ENCODE measurements around the gene GTPBP3. TPM values are rescaled to one million over a fixed set of nuclear protein-coding genes. Genes with fewer than 3 reads are reported as not detected.

Gene GTPBP3
- total RNA-seq, 1 donor from 2014 or later, result 61.2 TPM

DNA sequence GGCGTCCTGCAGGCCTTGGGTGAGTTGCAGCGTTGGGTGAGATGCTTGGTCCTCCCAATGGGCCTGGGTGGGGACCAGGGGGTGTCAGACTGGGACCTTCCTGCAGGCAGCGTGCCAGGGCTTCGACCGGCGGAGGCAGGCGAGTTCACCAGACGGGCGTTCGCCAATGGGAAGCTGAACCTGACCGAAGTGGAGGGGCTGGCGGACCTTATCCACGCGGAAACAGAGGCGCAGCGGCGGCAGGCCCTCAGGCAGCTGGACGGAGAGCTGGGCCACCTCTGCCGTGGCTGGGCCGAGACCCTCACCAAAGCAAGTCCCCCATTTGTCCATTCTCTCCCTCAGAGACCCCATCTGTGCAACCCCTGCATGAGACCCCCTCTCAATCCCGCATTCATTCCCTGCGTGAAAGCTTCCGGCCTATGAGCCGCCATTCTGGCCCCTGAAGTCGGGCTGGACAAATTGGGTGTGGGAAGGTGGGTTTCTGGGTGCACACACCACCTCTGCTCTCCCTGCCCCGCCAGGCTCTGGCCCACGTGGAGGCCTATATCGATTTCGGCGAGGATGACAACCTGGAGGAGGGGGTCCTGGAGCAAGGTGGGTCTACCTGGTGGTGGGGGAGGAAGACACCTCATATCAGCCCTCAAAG lies 1.2 kb downstream of the GTPBP3 start:
- Mint-ChIP-seq H3K4me3 (ENCODE audit: unreplicated experiment) (peak overlapping the region; percentile 99), H3K27me3 (ENCODE audit: unreplicated experiment) (peaks cover 10% of the 10 kb centered on the region), H3K27ac (ENCODE audit: unreplicated experiment) (no peak overlapping the region), H3K4me1 (ENCODE audit: low read depth, unreplicated experiment) (peaks cover 5% of the 10 kb centered on the region), H3K9me3 (ENCODE audit: unreplicated experiment) (peaks cover 13% of the 10 kb centered on the region), H3K36me3 (ENCODE audit: unreplicated experiment) (no peaks in the 10 kb centered on the region)
- TF ChIP-seq, protein P1, sequence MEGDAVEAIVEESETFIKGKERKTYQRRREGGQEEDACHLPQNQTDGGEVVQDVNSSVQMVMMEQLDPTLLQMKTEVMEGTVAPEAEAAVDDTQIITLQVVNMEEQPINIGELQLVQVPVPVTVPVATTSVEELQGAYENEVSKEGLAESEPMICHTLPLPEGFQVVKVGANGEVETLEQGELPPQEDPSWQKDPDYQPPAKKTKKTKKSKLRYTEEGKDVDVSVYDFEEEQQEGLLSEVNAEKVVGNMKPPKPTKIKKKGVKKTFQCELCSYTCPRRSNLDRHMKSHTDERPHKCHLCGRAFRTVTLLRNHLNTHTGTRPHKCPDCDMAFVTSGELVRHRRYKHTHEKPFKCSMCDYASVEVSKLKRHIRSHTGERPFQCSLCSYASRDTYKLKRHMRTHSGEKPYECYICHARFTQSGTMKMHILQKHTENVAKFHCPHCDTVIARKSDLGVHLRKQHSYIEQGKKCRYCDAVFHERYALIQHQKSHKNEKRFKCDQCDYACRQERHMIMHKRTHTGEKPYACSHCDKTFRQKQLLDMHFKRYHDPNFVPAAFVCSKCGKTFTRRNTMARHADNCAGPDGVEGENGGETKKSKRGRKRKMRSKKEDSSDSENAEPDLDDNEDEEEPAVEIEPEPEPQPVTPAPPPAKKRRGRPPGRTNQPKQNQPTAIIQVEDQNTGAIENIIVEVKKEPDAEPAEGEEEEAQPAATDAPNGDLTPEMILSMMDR (IDR thresholded peaks at IDR 0.05; ENCODE audit: partially characterized antibody, unreplicated experiment), result no peak
- DNase-seq, result no peak

DNA sequence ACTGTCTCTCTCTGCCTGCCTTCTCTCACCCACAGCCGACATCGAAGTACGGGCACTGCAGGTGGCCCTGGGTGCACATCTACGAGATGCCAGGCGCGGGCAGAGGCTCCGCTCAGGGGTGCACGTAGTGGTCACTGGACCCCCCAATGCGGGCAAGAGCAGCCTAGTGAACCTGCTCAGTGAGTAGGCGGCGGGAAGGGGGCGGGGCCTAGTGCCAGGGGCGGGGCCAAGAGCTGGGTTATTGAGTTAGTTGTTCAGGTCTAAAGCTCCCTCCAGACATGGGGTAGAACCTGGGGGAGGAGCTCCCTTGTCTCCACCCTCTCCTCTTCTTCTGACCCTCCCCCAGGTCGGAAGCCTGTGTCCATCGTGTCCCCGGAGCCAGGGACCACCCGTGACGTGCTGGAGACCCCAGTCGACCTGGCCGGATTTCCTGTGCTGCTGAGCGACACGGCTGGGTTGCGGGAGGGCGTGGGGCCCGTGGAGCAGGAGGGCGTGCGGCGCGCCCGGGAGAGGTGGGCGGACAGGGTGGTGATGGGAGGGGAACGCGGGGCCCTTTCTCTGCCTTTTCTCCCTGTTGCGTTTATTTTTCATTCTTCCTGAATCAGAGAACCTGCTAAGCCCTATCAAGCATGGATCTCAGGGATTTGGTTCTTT lies 1.9 kb downstream of the GTPBP3 start:
- H3K4me3 Mint-ChIP-seq (ENCODE audit: unreplicated experiment), result no peak overlapping the region
- TF ChIP-seq, protein P1 (IDR thresholded peaks at IDR 0.05; ENCODE audit: partially characterized antibody, unreplicated experiment), result no peak
- H3K9me3 Mint-ChIP-seq (ENCODE audit: unreplicated experiment), result peaks cover 11% of the 10 kb centered on the region
- DNase-seq, result no peak
- peaks cover 10% of the 10 kb centered on the region for H3K27me3 Mint-ChIP-seq (ENCODE audit: unreplicated experiment)
- H3K4me1 Mint-ChIP-seq (ENCODE audit: low read depth, unreplicated experiment), result peaks cover 5% of the 10 kb centered on the region
- no peak overlapping the region for H3K27ac Mint-ChIP-seq (ENCODE audit: unreplicated experiment)
- H3K36me3 Mint-ChIP-seq (ENCODE audit: unreplicated experiment), result no peaks in the 10 kb centered on the region

GRCh38 chr19:17340302-17340870 lies 3.0 kb downstream of the GTPBP3 start:
- Mint-ChIP-seq H3K36me3 (ENCODE audit: unreplicated experiment) (no peaks in the 10 kb centered on the region), H3K27ac (ENCODE audit: unreplicated experiment) (no peak overlapping the region), H3K4me1 (ENCODE audit: low read depth, unreplicated experiment) (peaks cover 3% of the 10 kb centered on the region), H3K4me3 (ENCODE audit: unreplicated experiment) (no peak overlapping the region), H3K27me3 (ENCODE audit: unreplicated experiment) (peaks cover 5% of the 10 kb centered on the region), H3K9me3 (ENCODE audit: unreplicated experiment) (peaks cover 8% of the 10 kb centered on the region)
- DNase-seq, result no peak
- TF ChIP-seq, protein P1 (IDR thresholded peaks at IDR 0.05; ENCODE audit: partially characterized antibody, unreplicated experiment), result no peak

- Mint-ChIP-seq H3K36me3 (ENCODE audit: unreplicated experiment) (no peaks in the 10 kb centered on the region), H3K4me3 (ENCODE audit: unreplicated experiment) (no peak overlapping the region), H3K27me3 (ENCODE audit: unreplicated experiment) (peaks cover 5% of the 10 kb centered on the region), H3K27ac (ENCODE audit: unreplicated experiment) (no peak overlapping the region), H3K4me1 (ENCODE audit: low read depth, unreplicated experiment) (peaks cover 3% of the 10 kb centered on the region), H3K9me3 (ENCODE audit: unreplicated experiment) (peaks cover 8% of the 10 kb centered on the region)
- TF ChIP-seq, protein P1 (IDR thresholded peaks at IDR 0.05; ENCODE audit: partially characterized antibody, unreplicated experiment), result no peak
- DNase-seq, result peak; percentile 17
Measured at GRCh38 chr19:17340871-17341357, 3.6 kb downstream of the GTPBP3 start.

DNA sequence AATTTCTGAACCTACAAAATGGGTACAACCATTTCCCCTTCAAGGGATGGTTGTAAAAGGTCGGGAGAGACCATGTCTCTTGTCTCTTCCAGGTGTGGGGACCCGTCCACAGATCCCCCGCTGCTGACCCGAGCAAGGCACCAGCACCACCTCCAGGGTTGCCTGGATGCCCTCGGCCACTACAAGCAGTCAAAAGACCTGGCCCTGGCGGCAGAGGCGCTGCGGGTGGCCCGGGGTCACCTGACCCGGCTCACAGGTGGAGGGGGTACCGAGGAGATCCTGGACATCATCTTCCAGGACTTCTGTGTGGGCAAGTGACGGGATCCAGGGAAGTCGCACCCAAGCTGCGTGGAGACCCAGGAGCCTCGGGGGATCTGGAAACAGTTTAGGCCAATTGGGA lies 4.0 kb downstream of the GTPBP3 start:
- Mint-ChIP-seq H3K4me3 (ENCODE audit: unreplicated experiment) (no peak overlapping the region), H3K27ac (ENCODE audit: unreplicated experiment) (no peak overlapping the region), H3K4me1 (ENCODE audit: low read depth, unreplicated experiment) (peaks cover 3% of the 10 kb centered on the region), H3K27me3 (ENCODE audit: unreplicated experiment) (peaks cover 3% of the 10 kb centered on the region), H3K36me3 (ENCODE audit: unreplicated experiment) (no peaks in the 10 kb centered on the region), H3K9me3 (ENCODE audit: unreplicated experiment) (peaks cover 8% of the 10 kb centered on the region)
- DNase-seq, result no peak
- TF ChIP-seq, protein P1 (IDR thresholded peaks at IDR 0.05; ENCODE audit: partially characterized antibody, unreplicated experiment), result no peak
